ENCODE results near the gene CGNL1.

Gene CGNL1

GRCh38 chr15:57375827-57376695 lies at the start of gene CGNL1:
CGNL1 (plus strand) TSS chr15:57376505; CDS start chr15:57438000, 61,495 bp downstream.
- DNase-seq (ENCODE audit: insufficient read length, low spot score), result peak; percentile 49
- no peak for FAIRE-seq
- no peak for TF ChIP-seq CTCF (IDR thresholded peaks at IDR 0.05; ENCODE audit: insufficient read depth, missing control alignments)

GRCh38 chr15:57327985-57328471 lies 48.3 kb upstream of the CGNL1 start:
- FAIRE-seq, result no peak
- TF ChIP-seq CTCF (IDR thresholded peaks at IDR 0.05; ENCODE audit: insufficient read depth, missing control alignments), result no peak
- no peak for DNase-seq (ENCODE audit: insufficient read length, low spot score)

- TF ChIP-seq CTCF (IDR thresholded peaks at IDR 0.05; ENCODE audit: insufficient read depth, missing control alignments), result no peak
Measured at GRCh38 chr15:57328479-57328878, 47.8 kb upstream of the CGNL1 start.

GRCh38 chr15:57328897-57329296 lies 47.4 kb upstream of the CGNL1 start:
- no peak for TF ChIP-seq CTCF (IDR thresholded peaks at IDR 0.05; ENCODE audit: insufficient read depth, missing control alignments)
- no peak for DNase-seq (ENCODE audit: insufficient read length, low spot score)
- no peak for FAIRE-seq

More at GRCh38 chr15:57328479-57328878, 47.8 kb upstream of the CGNL1 start:
- DNase-seq (ENCODE audit: insufficient read length, low spot score) (no peak), FAIRE-seq (no peak)

GRCh38 chr15:57329582-57330367 lies 46.5 kb upstream of the CGNL1 start:
- TF ChIP-seq CTCF (IDR thresholded peaks at IDR 0.05; ENCODE audit: insufficient read depth, missing control alignments), result no peak
- no peak for FAIRE-seq
- no peak for DNase-seq (ENCODE audit: insufficient read length, low spot score)

- no peak for TF ChIP-seq CTCF (IDR thresholded peaks at IDR 0.05; ENCODE audit: insufficient read depth, missing control alignments)
- no peak for DNase-seq (ENCODE audit: insufficient read length, low spot score)
- no peak for FAIRE-seq
Measured at GRCh38 chr15:57330619-57331340, 45.5 kb upstream of the CGNL1 start.
